ENCODE data around the gene CSE1L. TPM values are rescaled to one million over a fixed set of nuclear protein-coding genes. Genes with fewer than 3 reads are reported as not detected.
A peak's percentile ranks its signal among the peaks of the same experiment; 100 is the strongest.

Gene CSE1L, protein sequence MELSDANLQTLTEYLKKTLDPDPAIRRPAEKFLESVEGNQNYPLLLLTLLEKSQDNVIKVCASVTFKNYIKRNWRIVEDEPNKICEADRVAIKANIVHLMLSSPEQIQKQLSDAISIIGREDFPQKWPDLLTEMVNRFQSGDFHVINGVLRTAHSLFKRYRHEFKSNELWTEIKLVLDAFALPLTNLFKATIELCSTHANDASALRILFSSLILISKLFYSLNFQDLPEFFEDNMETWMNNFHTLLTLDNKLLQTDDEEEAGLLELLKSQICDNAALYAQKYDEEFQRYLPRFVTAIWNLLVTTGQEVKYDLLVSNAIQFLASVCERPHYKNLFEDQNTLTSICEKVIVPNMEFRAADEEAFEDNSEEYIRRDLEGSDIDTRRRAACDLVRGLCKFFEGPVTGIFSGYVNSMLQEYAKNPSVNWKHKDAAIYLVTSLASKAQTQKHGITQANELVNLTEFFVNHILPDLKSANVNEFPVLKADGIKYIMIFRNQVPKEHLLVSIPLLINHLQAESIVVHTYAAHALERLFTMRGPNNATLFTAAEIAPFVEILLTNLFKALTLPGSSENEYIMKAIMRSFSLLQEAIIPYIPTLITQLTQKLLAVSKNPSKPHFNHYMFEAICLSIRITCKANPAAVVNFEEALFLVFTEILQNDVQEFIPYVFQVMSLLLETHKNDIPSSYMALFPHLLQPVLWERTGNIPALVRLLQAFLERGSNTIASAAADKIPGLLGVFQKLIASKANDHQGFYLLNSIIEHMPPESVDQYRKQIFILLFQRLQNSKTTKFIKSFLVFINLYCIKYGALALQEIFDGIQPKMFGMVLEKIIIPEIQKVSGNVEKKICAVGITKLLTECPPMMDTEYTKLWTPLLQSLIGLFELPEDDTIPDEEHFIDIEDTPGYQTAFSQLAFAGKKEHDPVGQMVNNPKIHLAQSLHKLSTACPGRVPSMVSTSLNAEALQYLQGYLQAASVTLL
- 10 to 100 TPM; 33.3 to 82.7 TPM for total RNA-seq

DNA sequence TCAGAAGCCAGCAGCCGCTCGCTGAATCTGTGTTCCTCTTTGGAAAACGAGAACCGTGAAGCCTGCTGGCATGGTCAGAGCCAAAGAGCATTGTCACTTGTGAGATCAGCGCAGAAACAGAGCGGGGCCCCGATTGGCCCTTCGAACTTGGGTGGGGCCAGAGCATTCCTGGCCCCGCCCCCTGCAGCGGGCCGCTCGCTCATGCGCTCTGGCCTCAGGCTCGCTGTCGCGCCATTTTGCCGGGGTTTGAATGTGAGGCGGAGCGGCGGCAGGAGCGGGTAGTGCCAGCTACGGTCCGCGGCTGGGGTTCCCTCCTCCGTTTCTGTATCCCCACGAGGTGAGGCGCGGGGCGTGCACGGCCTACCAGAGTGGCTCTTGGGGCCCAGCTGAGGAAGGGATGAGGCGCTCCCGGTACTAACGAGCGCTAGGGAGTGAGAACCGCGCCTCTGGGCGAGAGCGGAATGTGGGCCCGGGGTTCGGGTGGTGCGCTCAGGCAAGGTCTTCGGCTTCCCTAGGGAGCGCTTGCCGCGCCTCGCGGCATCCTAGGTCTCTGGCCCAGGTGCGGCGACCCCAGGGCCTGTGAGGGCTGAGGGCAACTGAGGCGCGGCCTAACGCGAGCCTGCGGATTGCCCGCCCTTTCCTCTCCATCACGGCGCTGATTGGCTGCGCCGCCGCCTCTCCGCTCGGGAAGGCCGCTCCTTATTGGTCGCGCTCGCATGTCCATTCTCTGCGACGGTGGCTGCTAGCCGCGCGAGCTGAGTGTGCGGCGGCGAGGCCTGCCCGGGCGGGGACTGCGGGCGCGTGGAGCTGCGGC, at the start of gene CSE1L:
TSS of gene CSE1L (plus strand) at position 226 of the 814 bp plus-strand sequence. CDS start 12,152 bp downstream, outside the sequence.
- intact Hi-C loops (cut with DNase I) = no loop called here
- H3K4me3 ChIP-seq = peak within 1 kb of the TSS; percentile 96
- no peaks in the 10 kb centered on the region for H3K27me3 ChIP-seq
- DNase-seq = peak; percentile 95
- TF ChIP-seq, protein P1, sequence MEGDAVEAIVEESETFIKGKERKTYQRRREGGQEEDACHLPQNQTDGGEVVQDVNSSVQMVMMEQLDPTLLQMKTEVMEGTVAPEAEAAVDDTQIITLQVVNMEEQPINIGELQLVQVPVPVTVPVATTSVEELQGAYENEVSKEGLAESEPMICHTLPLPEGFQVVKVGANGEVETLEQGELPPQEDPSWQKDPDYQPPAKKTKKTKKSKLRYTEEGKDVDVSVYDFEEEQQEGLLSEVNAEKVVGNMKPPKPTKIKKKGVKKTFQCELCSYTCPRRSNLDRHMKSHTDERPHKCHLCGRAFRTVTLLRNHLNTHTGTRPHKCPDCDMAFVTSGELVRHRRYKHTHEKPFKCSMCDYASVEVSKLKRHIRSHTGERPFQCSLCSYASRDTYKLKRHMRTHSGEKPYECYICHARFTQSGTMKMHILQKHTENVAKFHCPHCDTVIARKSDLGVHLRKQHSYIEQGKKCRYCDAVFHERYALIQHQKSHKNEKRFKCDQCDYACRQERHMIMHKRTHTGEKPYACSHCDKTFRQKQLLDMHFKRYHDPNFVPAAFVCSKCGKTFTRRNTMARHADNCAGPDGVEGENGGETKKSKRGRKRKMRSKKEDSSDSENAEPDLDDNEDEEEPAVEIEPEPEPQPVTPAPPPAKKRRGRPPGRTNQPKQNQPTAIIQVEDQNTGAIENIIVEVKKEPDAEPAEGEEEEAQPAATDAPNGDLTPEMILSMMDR (IDR thresholded peaks at IDR 0.05) = no peak
- H3K9me3 ChIP-seq = no peaks in the 10 kb centered on the region
- H3K36me3 ChIP-seq = no peaks in the 10 kb centered on the region
- peak within 1 kb of the TSS; percentile 82 to 97 for H3K9ac ChIP-seq (ENCODE audit: low read depth in 2 of 2, low read length in 2 of 2)
- no peaks in the 10 kb centered on the region for H3K4me1 ChIP-seq
- peak within 1 kb of the TSS; percentile 88 for H3K27ac ChIP-seq

DNA sequence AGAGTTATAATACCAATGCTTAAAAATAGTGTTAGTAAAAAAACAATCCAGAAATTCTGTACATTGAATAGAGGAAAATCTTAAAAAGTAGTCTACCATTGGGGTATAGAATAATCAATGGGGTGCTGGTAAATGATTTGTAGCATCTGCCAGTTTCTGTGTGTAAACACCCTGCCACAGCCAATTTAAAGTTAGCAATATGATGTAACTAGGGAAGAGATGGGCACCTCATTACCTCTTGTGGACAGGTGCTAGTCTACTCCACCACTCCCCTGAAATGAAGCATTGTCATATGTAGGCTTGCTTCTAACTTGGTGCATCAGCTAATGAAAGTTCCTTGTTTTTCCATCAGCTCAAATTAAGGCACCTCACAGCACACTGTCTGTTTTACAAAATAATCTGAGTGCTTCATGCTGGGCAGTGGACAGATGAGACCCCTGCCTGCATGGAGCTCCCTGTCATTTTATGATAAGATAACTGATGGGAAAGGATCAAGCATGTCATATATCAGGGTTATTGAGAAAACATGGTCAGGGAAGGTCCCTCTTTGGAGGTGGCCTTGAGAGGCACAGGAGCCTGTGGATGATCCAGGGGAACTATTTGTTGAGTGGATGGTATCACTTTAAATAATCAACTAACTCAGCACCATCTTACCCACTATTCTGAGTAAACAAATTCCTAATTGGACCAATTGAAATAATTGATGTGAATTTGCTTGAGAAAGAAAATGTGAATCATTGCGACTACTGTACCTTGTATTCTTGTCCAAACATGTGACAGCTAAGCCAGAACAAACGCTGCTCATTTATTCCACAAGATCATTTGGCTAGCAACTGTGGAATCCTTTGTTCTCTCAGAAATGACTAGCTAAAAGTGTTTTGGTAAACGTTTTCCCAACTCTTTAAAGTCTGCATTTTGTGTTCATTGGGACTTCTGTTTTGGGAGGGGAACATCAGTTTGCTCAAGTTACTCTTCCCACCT, 45.9 kb upstream of the CSE1L start:
- Histone ChIP-seq H3K27me3 (no peaks in the 10 kb centered on the region), H3K4me3 (no peak overlapping the region), H3K36me3 (peaks cover 4% of the 10 kb centered on the region), H3K4me1 (no peaks in the 10 kb centered on the region), H3K27ac (no peak overlapping the region), H3K9ac (ENCODE audit: low read depth in 2 of 2, low read length in 2 of 2) (no peak overlapping the region), H3K9me3 (no peaks in the 10 kb centered on the region)
- DNase-seq = no peak
- TF ChIP-seq, protein P1 (IDR thresholded peaks at IDR 0.05) = no peak
- intact Hi-C loops (cut with DNase I) = no loop called here

DNA sequence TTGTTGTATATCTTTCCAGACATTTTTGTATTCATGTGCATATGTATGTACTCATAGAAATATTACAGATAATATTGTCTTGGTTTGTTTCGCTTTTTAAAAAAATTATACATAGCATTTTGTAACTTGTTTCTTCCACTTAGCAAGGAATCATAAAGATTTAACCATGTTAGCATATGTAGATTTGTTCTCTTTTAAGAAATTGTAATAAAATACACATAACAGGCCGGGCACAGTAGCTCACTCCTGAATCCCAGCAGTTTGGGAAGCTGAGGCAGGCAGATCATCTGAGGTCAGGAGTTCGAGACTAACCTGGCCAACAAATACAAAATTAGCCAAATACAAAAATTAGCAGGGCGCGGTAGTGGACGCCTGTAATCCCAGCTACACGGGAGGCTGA, 44.4 kb upstream of the CSE1L start:
- DNase-seq = no peak
- Histone ChIP-seq H3K27ac (no peak overlapping the region), H3K9me3 (no peaks in the 10 kb centered on the region), H3K9ac (ENCODE audit: low read depth in 2 of 2, low read length in 2 of 2) (no peak overlapping the region), H3K4me1 (no peaks in the 10 kb centered on the region), H3K36me3 (peaks cover 4% of the 10 kb centered on the region), H3K27me3 (no peaks in the 10 kb centered on the region), H3K4me3 (no peak overlapping the region)
- TF ChIP-seq, protein P1 (IDR thresholded peaks at IDR 0.05) = no peak
- intact Hi-C loops (cut with DNase I) = no loop called here

DNA sequence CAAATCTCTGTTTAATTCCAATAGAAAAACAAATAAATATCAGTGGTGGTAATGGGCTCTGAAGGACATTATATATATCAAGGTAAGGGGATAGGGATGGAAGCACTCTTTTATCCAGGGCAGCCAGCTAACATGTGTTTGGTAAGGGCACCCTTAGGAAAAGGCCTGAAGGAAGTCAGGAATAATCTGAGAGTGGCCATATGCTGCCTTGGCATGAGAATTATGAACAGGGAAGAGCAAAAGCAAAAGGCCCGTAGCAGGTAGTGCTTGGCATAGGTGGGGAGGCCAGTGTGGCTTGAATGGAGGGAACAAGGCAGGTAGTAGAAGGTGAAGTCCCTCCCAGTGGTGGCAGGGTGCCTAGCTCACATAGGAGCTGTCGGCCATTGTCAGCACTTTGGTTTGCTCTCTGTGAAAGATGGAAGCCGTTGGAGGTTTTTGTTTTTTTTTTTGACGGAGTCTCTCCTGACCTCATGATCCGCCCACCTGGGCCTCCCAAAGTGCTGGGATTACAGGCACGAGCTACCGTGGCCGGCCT, 39.6 kb upstream of the CSE1L start:
- Histone ChIP-seq H3K27me3 (no peaks in the 10 kb centered on the region), H3K9me3 (no peaks in the 10 kb centered on the region), H3K27ac (no peak overlapping the region), H3K4me3 (no peak overlapping the region), H3K4me1 (no peaks in the 10 kb centered on the region), H3K36me3 (no peaks in the 10 kb centered on the region), H3K9ac (ENCODE audit: low read depth in 2 of 2, low read length in 2 of 2) (no peak overlapping the region)
- TF ChIP-seq, protein P1 (IDR thresholded peaks at IDR 0.05) = no peak
- no peak for DNase-seq
- intact Hi-C loops (cut with DNase I) = no loop called here

Measured in colonic mucosa (tissue), 4 donors.